ENCODE data around the gene ERFE.
A peak's percentile ranks its signal among the peaks of the same experiment; 100 is the strongest.

Gene ERFE

GRCh38 chr2:238190445-238190844, 31.7 kb downstream of the ERFE start:
- no peak overlapping the region for H3K27ac ChIP-seq
- no peak overlapping the region for H3K4me3 ChIP-seq
- TF ChIP-seq CTCF (IDR thresholded peaks at IDR 0.05), result no peak
- no peak for DNase-seq (ENCODE audit: low spot score)

- peak overlapping the region; percentile 76 for H3K4me3 ChIP-seq
- H3K27ac ChIP-seq, result peak overlapping the region; percentile 89 to 95
- no peak for TF ChIP-seq CTCF (IDR thresholded peaks at IDR 0.05)
- no peak for DNase-seq (ENCODE audit: low spot score)
These were observed 43.7 kb downstream of the ERFE start for GRCh38 chr2:238202326-238203093.

GRCh38 chr2:238203094-238203972, 44.6 kb downstream of the ERFE start, which contains the start of gene ILKAP:
ILKAP (minus strand) TSS chr2:238203695; CDS start chr2:238203553, 142 bp downstream.
- peak; percentile 91 for DNase-seq (ENCODE audit: low spot score)
- H3K27ac ChIP-seq, result peak within 1 kb of the TSS; percentile 89 to 95
- peak within 1 kb of the TSS; percentile 76 for H3K4me3 ChIP-seq
- TF ChIP-seq CTCF (IDR thresholded peaks at IDR 0.05), result no peak

GRCh38 chr2:238203973-238204683, 45.4 kb downstream of the ERFE start:
- no peak for TF ChIP-seq CTCF (IDR thresholded peaks at IDR 0.05)
- no peak for DNase-seq (ENCODE audit: low spot score)
- peak overlapping the region; percentile 76 for H3K4me3 ChIP-seq
- peak overlapping the region; percentile 89 to 95 for H3K27ac ChIP-seq

GRCh38 chr2:238207006-238207405, 48.2 kb downstream of the ERFE start:
- no peak for DNase-seq (ENCODE audit: low spot score)
- Histone ChIP-seq H3K4me3 (no peak overlapping the region), H3K27ac (no peak overlapping the region)
- no peak for TF ChIP-seq CTCF (IDR thresholded peaks at IDR 0.05)

- TF ChIP-seq CTCF (IDR thresholded peaks at IDR 0.05), result no peak
- H3K27ac ChIP-seq, result no peak overlapping the region
- DNase-seq (ENCODE audit: low spot score), result no peak
- no peak overlapping the region for H3K4me3 ChIP-seq
These were observed 57.9 kb downstream of the ERFE start for GRCh38 chr2:238216651-238217184.
